ENCODE data around the gene TALDO1. TPM values are rescaled to one million over a fixed set of nuclear protein-coding genes. Genes with fewer than 3 reads are reported as not detected.

The TALDO1 gene
- total and polyA plus RNA-seq, 2 of the 8 experiments (the other 6 are each of a cell fraction or from before 2014, with no cell fraction given) = 265 to 308 TPM

- Histone ChIP-seq H3K36me3 (ENCODE audit: control insufficient read depth in 2 of 4, insufficient read depth in 4 of 4, low read length in 3 of 4) (peaks cover 16 to 29% (median 26%) of the 10 kb centered on the region in 4 experiments), H3K4ac (replicated peaks; ENCODE audit: insufficient read length, low read depth, low read length) (no peak overlapping the region), H3K56ac (replicated peaks; ENCODE audit: insufficient read length, low read depth, low read length) (no peak overlapping the region), H3K27ac (ENCODE audit: low read depth, low read length) (no peak overlapping the region), H3K4me2 (ENCODE audit: insufficient read depth in 1 of 2, low read depth in 2 of 2, low read length in 2 of 2) (no peak overlapping the region), H4K8ac (ENCODE audit: extremely low read depth, insufficient read depth, low read length) (no peak overlapping the region; the same call in 1 of the 2 replicates), H2BK15ac (ENCODE audit: low read length) (no peak overlapping the region), H3K79me1 (ENCODE audit: low read depth, low read length) (no peaks in the 10 kb centered on the region), H4K91ac (replicated peaks; ENCODE audit: insufficient read length, low read length) (no peak overlapping the region), H3K79me2 (ENCODE audit: control insufficient read depth in 1 of 2, insufficient read depth in 2 of 2, low read length in 2 of 2) (peaks cover 7 to 31% of the 10 kb centered on the region in 2 experiments; a peak in 3 of 4 replicates), H3K4me3 (ENCODE audit: extremely low read depth in 1 of 4, insufficient read depth in 2 of 4, low read depth in 3 of 4, low read length in 4 of 4) (no peak overlapping the region), H2AK5ac (ENCODE audit: low read depth, low read length) (peak overlapping the region; percentile 82; the same call in 1 of the 2 replicates), H2BK5ac (ENCODE audit: low read depth, low read length) (peak overlapping the region; percentile 73; the same call in 1 of the 2 replicates), H3K14ac (ENCODE audit: insufficient read length) (no peak overlapping the region), H4K20me1 (replicated peaks in 1 of 2; ENCODE audit: control insufficient read depth in 1 of 2, insufficient read depth in 2 of 2, low read length in 2 of 2) (peaks cover 10 to 22% of the 10 kb centered on the region in 2 experiments), H3K18ac (ENCODE audit: extremely low read depth, low read length) (no peak overlapping the region), H3K9me3 (ENCODE audit: insufficient read depth in 2 of 2, low read depth in 1 of 2, low read length in 1 of 2) (no peaks in the 10 kb centered on the region), H2BK120ac (replicated peaks; ENCODE audit: low read depth, low read length) (no peak overlapping the region), H3K23ac (ENCODE audit: insufficient read length) (no peak overlapping the region), H4K5ac (ENCODE audit: insufficient read length, low read depth, low read length) (no peak overlapping the region), H3K4me1 (replicated peaks in 1 of 4; ENCODE audit: control insufficient read depth in 3 of 4, insufficient read depth in 4 of 4, low read length in 3 of 4) (peaks cover under 1 to 13% (median 4%) of the 10 kb centered on the region in 4 experiments; a peak in 6 of 7 replicates), H3K23me2 (ENCODE audit: low read depth, low read length) (peaks cover 5% of the 10 kb centered on the region; the same call in 1 of the 2 replicates), H2AFZ (ENCODE audit: low read length) (no peak overlapping the region), H3K9ac (replicated peaks in 1 of 4; ENCODE audit: extremely low read depth in 1 of 4, low read depth in 3 of 4, low read length in 3 of 4) (no peak overlapping the region), H2BK12ac (ENCODE audit: low read depth, low read length) (no peak overlapping the region), H3K27me3 (replicated peaks in 1 of 4; ENCODE audit: control insufficient read depth in 3 of 4, extremely low read depth in 1 of 4, insufficient read depth in 3 of 4, low read length in 3 of 4) (no peaks in the 10 kb centered on the region; a peak in 2 of 7 replicates), H2BK20ac (ENCODE audit: low read length) (no peak overlapping the region)
- ChIA-PET POLR2A (ENCODE audit: partially characterized antibody) (interaction anchor here (0.5 to 53.0 kb wide), 10 partner anchors 2 to 277 kb away, joined by 3 to 1917 read pairs (median 4); partner anchors contain the start of genes CD151, CEND1, CRACR2B and GATD1), CTCF (ENCODE audit: partially characterized antibody) (interaction anchor here (0.6 to 2.2 kb wide), 2 partner anchors 21 kb away, joined by 3 to 5 read pairs; no protein-coding TSS in a partner anchor)
- no peak for DNase-seq (ENCODE audit: low read depth in 1 of 2, low spot score in 2 of 2)
- FAIRE-seq = no peak
- WGBS, 2 experiments (ENCODE audit: extremely low coverage in 1 of 2, insufficient coverage in 1 of 2, insufficient read length in 1 of 2, insufficient replicate concordance in 2 of 2, low coverage in 1 of 2, low lambda C conversion rate in 2 of 2, missing lambda C conversion rate in 1 of 2) = 87% methylated on average over 9 of the region's 9 CpGs; no CpG with 5 or more reads in 1 of the 2 experiments
- TF ChIP-seq CBX5 (IDR thresholded peaks at IDR 0.05; ENCODE audit: low read depth, low read length) (no peak), SRF (IDR thresholded peaks at IDR 0.05; ENCODE audit: low read depth, low read length) (no peak), TEAD4 (IDR thresholded peaks at IDR 0.05; ENCODE audit: low read depth, low read length) (no peak), NRF1 (IDR thresholded peaks at IDR 0.05; ENCODE audit: low read depth, low read length) (no peak), EGR1 (IDR thresholded peaks at IDR 0.05; ENCODE audit: borderline replicate concordance, low read depth, low read length) (no peak), E2F6 (IDR thresholded peaks at IDR 0.05) (no peak), SP1 (IDR thresholded peaks at IDR 0.05; ENCODE audit: low read depth, low read length) (no peak), TAF7 (optimal IDR thresholded peaks at IDR 0.05; ENCODE audit: borderline replicate concordance, low read depth, low read length) (no peak), SP4 (IDR thresholded peaks at IDR 0.05; ENCODE audit: low read length) (no peak), RAD21 (IDR thresholded peaks at IDR 0.05 in 1 of 2, conservative IDR thresholded peaks at IDR 0.05 in 1 of 2; ENCODE audit: low read depth in 2 of 2, low read length in 2 of 2) (no peak), POLR2A (IDR thresholded peaks at IDR 0.05; ENCODE audit: control extremely low read depth in 1 of 2, low read depth in 2 of 2, low read length in 2 of 2) (peak; percentile 73 to 77), CHD2 (IDR thresholded peaks at IDR 0.05; ENCODE audit: low read length) (no peak), SIRT6 (IDR thresholded peaks at IDR 0.05; ENCODE audit: low read length) (no peak)
Observed at GRCh38 chr11:813456-814096, 66.3 kb downstream of the TALDO1 start.

All from H1 (cell line).